ENCODE results near the gene GPX6. TPM values are rescaled to one million over a fixed set of nuclear protein-coding genes. Genes with fewer than 3 reads are reported as not detected.

Gene GPX6
- total and polyA plus RNA-seq, 10 of the 15 experiments (the other 5 are each of a cell fraction or from before 2014, with no cell fraction given): not detected

DNA sequence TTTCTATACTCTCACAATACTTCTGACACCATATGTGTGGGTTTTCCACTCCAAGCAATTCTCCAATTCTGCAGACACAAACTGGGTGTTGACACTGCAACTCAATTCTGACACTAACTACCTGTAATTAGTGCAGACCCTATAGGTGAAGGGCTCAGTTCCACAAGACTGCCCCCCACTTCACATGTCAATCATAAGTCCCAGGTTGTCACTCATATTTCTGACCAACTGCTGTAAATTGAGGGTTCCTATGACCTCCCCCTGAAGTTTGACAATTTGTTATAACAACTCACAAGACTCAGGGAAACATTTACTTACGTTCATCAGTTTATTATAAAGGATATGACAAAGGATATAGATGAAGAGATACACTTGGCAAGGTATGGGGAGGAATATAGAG lies 18.3 kb downstream of the GPX6 start:
- no peak overlapping the region for H3K9ac ChIP-seq (ENCODE audit: control insufficient read depth, insufficient read depth, low read length)
- ChIA-PET RAD21 (ENCODE audit: unreplicated experiment) (no interaction called here), CTCF (interaction anchor here (0.8 kb wide), 1 partner anchor 43 kb away, joined by 3 read pairs; no protein-coding TSS in a partner anchor), POLR2A (no interaction called here), SMC1A (ENCODE audit: uncharacterized antibody, unreplicated experiment) (no interaction called here)
- no peaks in the 10 kb centered on the region for H3K36me3 ChIP-seq (ENCODE audit: control insufficient read depth in 2 of 2, insufficient read depth in 2 of 2, low read length in 1 of 2)
- ATAC-seq (no peak), DNase-seq (ENCODE audit: low read depth, low spot score) (no peak), FAIRE-seq (no peak)
- intact Hi-C loops (cut with micrococcal nuclease; ENCODE audit: unreplicated experiment) (loop anchor here (5.0 kb wide), 1 partner anchor 185 kb away; no protein-coding TSS in a partner anchor), in situ Hi-C loops (cut with MboI) (no loop called here)
- WGBS (ENCODE audit: insufficient coverage, insufficient replicate concordance, low lambda C conversion rate, missing lambda C conversion rate): 4% methylated on average over 1 of the region's 1 CpG
- no peaks in the 10 kb centered on the region for H3K79me2 ChIP-seq (ENCODE audit: control insufficient read depth, insufficient read depth, low read length)
- H2AFZ ChIP-seq (ENCODE audit: control insufficient read depth, low read depth, low read length): no peak overlapping the region
- no peaks in the 10 kb centered on the region for H3K9me3 ChIP-seq (replicated peaks; ENCODE audit: control insufficient read depth, insufficient read depth, low read length)
- H3K4me1 ChIP-seq (ENCODE audit: control insufficient read depth, insufficient read depth, low read length): no peaks in the 10 kb centered on the region
- H3K4me2 ChIP-seq (ENCODE audit: control insufficient read depth, insufficient read depth): no peak overlapping the region
- no peaks in the 10 kb centered on the region; a peak in 1 of 4 replicates for H3K27me3 ChIP-seq (replicated peaks in 1 of 2; ENCODE audit: control insufficient read depth in 2 of 2, insufficient read depth in 2 of 2, low read length in 1 of 2)
- H3K4me3 ChIP-seq: no peak overlapping the region
- no peaks in the 10 kb centered on the region for H4K20me1 ChIP-seq (ENCODE audit: control insufficient read depth, insufficient read depth)
- no peak overlapping the region for H3K27ac ChIP-seq (ENCODE audit: control insufficient read depth, insufficient read depth)
- TF ChIP-seq POLR2A (IDR thresholded peaks at IDR 0.05; ENCODE audit: low read depth, low read length): no peak
- no peak for TF ChIP-seq CREB1 (IDR thresholded peaks at IDR 0.05; ENCODE audit: low read depth)
- TF ChIP-seq TAF1 (IDR thresholded peaks at IDR 0.05; ENCODE audit: borderline replicate concordance, low read depth, low read length): no peak
- no peak for TF ChIP-seq SPI1 (IDR thresholded peaks at IDR 0.05; ENCODE audit: borderline replicate concordance, insufficient read depth, low read depth, low read length)
- TF ChIP-seq, protein P1, sequence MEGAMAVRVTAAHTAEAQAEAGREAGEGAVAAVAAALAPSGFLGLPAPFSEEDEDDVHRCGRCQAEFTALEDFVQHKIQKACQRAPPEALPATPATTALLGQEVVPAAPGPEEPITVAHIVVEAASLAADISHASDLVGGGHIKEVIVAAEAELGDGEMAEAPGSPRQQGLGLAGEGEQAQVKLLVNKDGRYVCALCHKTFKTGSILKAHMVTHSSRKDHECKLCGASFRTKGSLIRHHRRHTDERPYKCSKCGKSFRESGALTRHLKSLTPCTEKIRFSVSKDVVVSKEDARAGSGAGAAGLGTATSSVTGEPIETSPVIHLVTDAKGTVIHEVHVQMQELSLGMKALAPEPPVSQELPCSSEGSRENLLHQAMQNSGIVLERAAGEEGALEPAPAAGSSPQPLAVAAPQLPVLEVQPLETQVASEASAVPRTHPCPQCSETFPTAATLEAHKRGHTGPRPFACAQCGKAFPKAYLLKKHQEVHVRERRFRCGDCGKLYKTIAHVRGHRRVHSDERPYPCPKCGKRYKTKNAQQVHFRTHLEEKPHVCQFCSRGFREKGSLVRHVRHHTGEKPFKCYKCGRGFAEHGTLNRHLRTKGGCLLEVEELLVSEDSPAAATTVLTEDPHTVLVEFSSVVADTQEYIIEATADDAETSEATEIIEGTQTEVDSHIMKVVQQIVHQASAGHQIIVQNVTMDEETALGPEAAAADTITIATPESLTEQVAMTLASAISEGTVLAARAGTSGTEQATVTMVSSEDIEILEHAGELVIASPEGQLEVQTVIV (IDR thresholded peaks at IDR 0.05; ENCODE audit: borderline replicate concordance, partially characterized antibody): no peak
- TF ChIP-seq MYB (IDR thresholded peaks at IDR 0.05; ENCODE audit: borderline replicate concordance, low read depth, low read length): no peak
- no peak for TF ChIP-seq IKZF2 (IDR thresholded peaks at IDR 0.05)
- no peak for TF ChIP-seq KDM1A (IDR thresholded peaks at IDR 0.05; ENCODE audit: borderline replicate concordance)
- TF ChIP-seq, protein P2, sequence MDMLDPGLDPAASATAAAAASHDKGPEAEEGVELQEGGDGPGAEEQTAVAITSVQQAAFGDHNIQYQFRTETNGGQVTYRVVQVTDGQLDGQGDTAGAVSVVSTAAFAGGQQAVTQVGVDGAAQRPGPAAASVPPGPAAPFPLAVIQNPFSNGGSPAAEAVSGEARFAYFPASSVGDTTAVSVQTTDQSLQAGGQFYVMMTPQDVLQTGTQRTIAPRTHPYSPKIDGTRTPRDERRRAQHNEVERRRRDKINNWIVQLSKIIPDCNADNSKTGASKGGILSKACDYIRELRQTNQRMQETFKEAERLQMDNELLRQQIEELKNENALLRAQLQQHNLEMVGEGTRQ (IDR thresholded peaks at IDR 0.05; ENCODE audit: borderline replicate concordance, low read depth, low read length): no peak
- TF ChIP-seq SREBF2 (IDR thresholded peaks at IDR 0.05; ENCODE audit: low read length): no peak
- no peak for TF ChIP-seq CBX3 (IDR thresholded peaks at IDR 0.05; ENCODE audit: borderline replicate concordance, low read depth)
- no peak for TF ChIP-seq EP300 (IDR thresholded peaks at IDR 0.05; ENCODE audit: borderline replicate concordance in 1 of 2, control insufficient read depth in 1 of 2, low read depth in 2 of 2, low read length in 2 of 2)
- TF ChIP-seq, protein P3, sequence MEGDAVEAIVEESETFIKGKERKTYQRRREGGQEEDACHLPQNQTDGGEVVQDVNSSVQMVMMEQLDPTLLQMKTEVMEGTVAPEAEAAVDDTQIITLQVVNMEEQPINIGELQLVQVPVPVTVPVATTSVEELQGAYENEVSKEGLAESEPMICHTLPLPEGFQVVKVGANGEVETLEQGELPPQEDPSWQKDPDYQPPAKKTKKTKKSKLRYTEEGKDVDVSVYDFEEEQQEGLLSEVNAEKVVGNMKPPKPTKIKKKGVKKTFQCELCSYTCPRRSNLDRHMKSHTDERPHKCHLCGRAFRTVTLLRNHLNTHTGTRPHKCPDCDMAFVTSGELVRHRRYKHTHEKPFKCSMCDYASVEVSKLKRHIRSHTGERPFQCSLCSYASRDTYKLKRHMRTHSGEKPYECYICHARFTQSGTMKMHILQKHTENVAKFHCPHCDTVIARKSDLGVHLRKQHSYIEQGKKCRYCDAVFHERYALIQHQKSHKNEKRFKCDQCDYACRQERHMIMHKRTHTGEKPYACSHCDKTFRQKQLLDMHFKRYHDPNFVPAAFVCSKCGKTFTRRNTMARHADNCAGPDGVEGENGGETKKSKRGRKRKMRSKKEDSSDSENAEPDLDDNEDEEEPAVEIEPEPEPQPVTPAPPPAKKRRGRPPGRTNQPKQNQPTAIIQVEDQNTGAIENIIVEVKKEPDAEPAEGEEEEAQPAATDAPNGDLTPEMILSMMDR (IDR thresholded peaks at IDR 0.05 in 2 of 3, conservative IDR thresholded peaks at IDR 0.05 in 1 of 3; ENCODE audit: control insufficient read depth in 2 of 3, extremely low read depth in 1 of 3, insufficient read depth in 1 of 3, low read depth in 3 of 3, low read length in 3 of 3): no peak
- TF ChIP-seq, protein P4, sequence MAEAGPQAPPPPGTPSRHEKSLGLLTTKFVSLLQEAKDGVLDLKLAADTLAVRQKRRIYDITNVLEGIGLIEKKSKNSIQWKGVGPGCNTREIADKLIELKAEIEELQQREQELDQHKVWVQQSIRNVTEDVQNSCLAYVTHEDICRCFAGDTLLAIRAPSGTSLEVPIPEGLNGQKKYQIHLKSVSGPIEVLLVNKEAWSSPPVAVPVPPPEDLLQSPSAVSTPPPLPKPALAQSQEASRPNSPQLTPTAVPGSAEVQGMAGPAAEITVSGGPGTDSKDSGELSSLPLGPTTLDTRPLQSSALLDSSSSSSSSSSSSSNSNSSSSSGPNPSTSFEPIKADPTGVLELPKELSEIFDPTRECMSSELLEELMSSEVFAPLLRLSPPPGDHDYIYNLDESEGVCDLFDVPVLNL (IDR thresholded peaks at IDR 0.05; ENCODE audit: low read depth, low read length): no peak
- no peak for TF ChIP-seq NR2C1 (IDR thresholded peaks at IDR 0.05)
- no TSS peak for BruUV-seq (replicated peaks)

Measured in GM12878 (cell line).